HFFc6 (cell line): Measurements from ENCODE around the gene CETN2. TPM values are rescaled to one million over a fixed set of nuclear protein-coding genes. Genes with fewer than 3 reads are reported as not detected.

ENCODE experiments used
- DNase-seq: peaks from one replicate; pipeline ENCODE4 v3.0.0-alpha.2; 2018
- H3K27ac Mint-ChIP-seq: 2 replicates; pipeline ENCODE4 v1.8.0; 2020; ENCODE audit warnings: mild to moderate bottlenecking, mixed read lengths
- H3K27me3 Mint-ChIP-seq: 2 replicates; pipeline ENCODE4 v1.8.0; 2021; ENCODE audit warnings: mild to moderate bottlenecking, moderate library complexity, mixed read lengths; ENCODE audit not compliant: insufficient read depth
- H3K36me3 Mint-ChIP-seq: 2 replicates; pipeline ENCODE4 v1.8.0; 2021; ENCODE audit warnings: low read depth, mixed read lengths
- H3K4me1 Mint-ChIP-seq: 2 replicates; pipeline ENCODE4 v1.8.0; 2020; ENCODE audit warnings: low read depth, mixed read lengths
- H3K4me3 Mint-ChIP-seq: 2 replicates; pipeline ENCODE4 v1.8.0; 2020; ENCODE audit warnings: mild to moderate bottlenecking, moderate library complexity, mixed read lengths
- H3K9me3 Mint-ChIP-seq: 2 replicates; pipeline ENCODE4 v1.8.0; 2020; ENCODE audit warnings: mild to moderate bottlenecking, mixed read lengths
- total RNA-seq, 6 experiments: library from RNA; stranded (reverse); fragmentation: NEBNext Ultra II Directional; extraction: Animal tissue kit (Norgen Biotek cat#: 25700); gene quantifications; 2 replicates in 1 of 6; 3 replicates in 5 of 6; pipeline ENCODE4 v1.2.3, GENCODE V29; 2021
- TF ChIP-seq, protein P1 (sequence below): fragments of 200-600 bp; sonication (generic); IDR thresholded peaks from 2 replicates; pipeline ENCODE4 v1.5.0; 2021; ENCODE audit warnings: antibody characterized with exemption, mild to moderate bottlenecking

CETN2 gene
- total RNA-seq, 6 experiments from 2014 or later = 39.9 to 47.8 (median 43.6) TPM

DNA sequence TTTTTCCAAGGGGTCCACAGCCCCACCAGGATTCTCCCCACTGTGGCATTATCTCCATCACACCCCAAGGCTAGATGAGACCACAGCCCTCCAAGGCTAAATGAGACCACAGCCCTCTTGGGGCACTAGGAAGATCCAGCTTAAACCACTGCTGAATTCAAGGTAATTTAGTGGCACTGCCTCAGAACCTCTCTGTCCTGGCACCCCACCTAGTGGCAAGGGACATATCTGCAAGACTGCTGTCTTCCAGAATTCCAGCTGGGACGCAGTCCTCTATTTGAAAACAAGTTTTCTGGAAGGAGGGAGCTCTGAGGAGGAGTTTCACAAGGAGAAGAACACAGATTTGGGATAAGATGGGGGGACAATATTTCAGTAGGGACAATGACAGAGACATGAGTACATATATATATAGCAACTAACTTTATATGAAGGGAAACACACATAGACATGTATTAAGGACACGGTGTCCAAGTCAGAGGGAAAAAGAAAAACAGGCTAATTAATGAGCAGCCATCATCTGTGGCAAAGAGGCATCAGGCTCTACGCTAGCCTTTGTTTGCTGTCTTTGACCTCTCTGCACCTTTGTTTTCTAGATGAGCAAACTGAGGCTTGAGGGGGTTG is 9.3 kb downstream of the CETN2 start:
- H3K27ac Mint-ChIP-seq = no peak overlapping the region
- no peaks in the 10 kb centered on the region for H3K36me3 Mint-ChIP-seq
- H3K4me1 Mint-ChIP-seq = peaks cover 40% of the 10 kb centered on the region
- H3K27me3 Mint-ChIP-seq = no peaks in the 10 kb centered on the region; the same call in 1 of the 2 replicates
- peak; percentile 27 for DNase-seq
- H3K4me3 Mint-ChIP-seq = no peak overlapping the region
- no peaks in the 10 kb centered on the region for H3K9me3 Mint-ChIP-seq
- TF ChIP-seq, protein P1, sequence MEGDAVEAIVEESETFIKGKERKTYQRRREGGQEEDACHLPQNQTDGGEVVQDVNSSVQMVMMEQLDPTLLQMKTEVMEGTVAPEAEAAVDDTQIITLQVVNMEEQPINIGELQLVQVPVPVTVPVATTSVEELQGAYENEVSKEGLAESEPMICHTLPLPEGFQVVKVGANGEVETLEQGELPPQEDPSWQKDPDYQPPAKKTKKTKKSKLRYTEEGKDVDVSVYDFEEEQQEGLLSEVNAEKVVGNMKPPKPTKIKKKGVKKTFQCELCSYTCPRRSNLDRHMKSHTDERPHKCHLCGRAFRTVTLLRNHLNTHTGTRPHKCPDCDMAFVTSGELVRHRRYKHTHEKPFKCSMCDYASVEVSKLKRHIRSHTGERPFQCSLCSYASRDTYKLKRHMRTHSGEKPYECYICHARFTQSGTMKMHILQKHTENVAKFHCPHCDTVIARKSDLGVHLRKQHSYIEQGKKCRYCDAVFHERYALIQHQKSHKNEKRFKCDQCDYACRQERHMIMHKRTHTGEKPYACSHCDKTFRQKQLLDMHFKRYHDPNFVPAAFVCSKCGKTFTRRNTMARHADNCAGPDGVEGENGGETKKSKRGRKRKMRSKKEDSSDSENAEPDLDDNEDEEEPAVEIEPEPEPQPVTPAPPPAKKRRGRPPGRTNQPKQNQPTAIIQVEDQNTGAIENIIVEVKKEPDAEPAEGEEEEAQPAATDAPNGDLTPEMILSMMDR = peak; percentile 76

DNA sequence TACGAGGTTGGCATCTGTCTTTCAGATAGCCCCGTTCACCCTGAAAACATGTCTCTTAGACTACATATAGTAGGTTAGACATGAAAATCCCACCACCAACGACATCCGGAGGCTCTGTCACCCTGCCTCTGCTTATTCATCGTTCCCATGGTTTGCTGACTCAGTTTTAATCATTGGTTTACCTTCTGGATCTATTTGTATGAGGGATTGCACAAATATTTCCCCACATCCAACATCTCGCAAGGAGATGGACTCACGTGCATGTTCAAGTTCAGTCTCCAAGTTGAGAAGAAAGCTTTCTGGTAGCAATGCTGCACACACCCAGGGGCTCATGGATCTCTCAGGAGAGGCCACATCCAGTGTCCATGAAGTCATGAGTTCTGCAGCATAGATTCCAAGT is 10.8 kb downstream of the CETN2 start:
- DNase-seq = peak; percentile 49
- H3K27me3 Mint-ChIP-seq = no peaks in the 10 kb centered on the region; the same call in 1 of the 2 replicates
- peak overlapping the region; percentile 39; the same call in 1 of the 2 replicates for H3K4me3 Mint-ChIP-seq
- TF ChIP-seq, protein P1 = no peak
- H3K4me1 Mint-ChIP-seq = peaks cover 40% of the 10 kb centered on the region
- no peaks in the 10 kb centered on the region for H3K36me3 Mint-ChIP-seq
- H3K27ac Mint-ChIP-seq = peak overlapping the region; percentile 79
- no peaks in the 10 kb centered on the region for H3K9me3 Mint-ChIP-seq

DNA sequence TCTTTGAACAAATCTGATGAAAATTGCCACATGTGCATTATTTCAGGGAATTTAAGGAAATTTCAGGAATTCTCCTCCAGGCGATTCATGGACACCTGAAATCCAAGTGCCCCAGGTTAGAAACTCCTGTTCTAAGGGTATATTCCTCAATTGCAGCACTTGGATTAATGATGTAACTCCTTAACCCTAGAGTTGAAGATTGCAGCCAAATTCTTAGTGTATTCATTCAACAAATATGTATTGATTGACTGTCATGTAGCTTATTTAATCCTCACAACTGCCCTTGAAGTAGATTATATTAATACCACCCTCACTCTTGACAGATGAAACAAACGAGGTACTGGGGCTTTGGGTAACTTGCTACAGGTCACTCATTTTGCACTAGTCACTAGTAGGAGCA is 11.3 kb downstream of the CETN2 start:
- H3K4me3 Mint-ChIP-seq = peak overlapping the region; percentile 39; the same call in 1 of the 2 replicates
- H3K27ac Mint-ChIP-seq = peak overlapping the region; percentile 79
- H3K27me3 Mint-ChIP-seq = no peaks in the 10 kb centered on the region; the same call in 1 of the 2 replicates
- TF ChIP-seq, protein P1 = no peak
- H3K36me3 Mint-ChIP-seq = no peaks in the 10 kb centered on the region
- DNase-seq = no peak
- H3K9me3 Mint-ChIP-seq = no peaks in the 10 kb centered on the region
- peaks cover 42% of the 10 kb centered on the region for H3K4me1 Mint-ChIP-seq

DNA sequence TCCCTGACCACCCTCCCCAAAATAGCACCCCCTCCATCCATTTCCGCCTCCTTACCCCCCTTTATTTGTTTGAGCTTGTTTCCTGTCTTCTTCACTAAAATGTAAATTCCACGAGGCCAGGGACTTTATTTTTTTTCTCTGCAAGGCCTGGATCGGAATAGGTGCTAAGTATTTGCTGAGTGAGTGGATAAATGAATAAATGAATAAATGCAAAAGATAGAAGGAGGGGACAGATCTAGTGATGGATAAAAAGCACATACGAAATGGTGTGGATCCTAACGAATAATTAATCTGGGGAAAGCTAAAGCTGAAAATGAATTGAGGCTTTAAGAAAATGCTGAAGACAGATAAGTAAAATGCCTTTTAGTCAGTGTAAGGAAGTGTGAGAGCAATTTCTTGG is 12.2 kb downstream of the CETN2 start:
- Mint-ChIP-seq H3K36me3 (no peaks in the 10 kb centered on the region), H3K9me3 (no peaks in the 10 kb centered on the region), H3K4me1 (peaks cover 51% of the 10 kb centered on the region), H3K4me3 (no peak overlapping the region), H3K27me3 (no peaks in the 10 kb centered on the region; the same call in 1 of the 2 replicates), H3K27ac (peak overlapping the region; percentile 43)
- DNase-seq = no peak
- TF ChIP-seq, protein P1 = no peak

- TF ChIP-seq, protein P1 = peak; percentile 71
- peak; percentile 41 for DNase-seq
- no peak overlapping the region for H3K4me3 Mint-ChIP-seq
- H3K9me3 Mint-ChIP-seq = no peaks in the 10 kb centered on the region
- peaks cover 56% of the 10 kb centered on the region for H3K4me1 Mint-ChIP-seq
- peaks cover 2% of the 10 kb centered on the region for H3K27me3 Mint-ChIP-seq
- H3K27ac Mint-ChIP-seq = peak overlapping the region; percentile 55; the same call in 1 of the 2 replicates
- no peaks in the 10 kb centered on the region for H3K36me3 Mint-ChIP-seq
These were observed 13.3 kb downstream of the CETN2 start for GRCh38 chrX:152817078-152817764.
